ENCODE data around the gene DKK2. TPM values are rescaled to one million over a fixed set of nuclear protein-coding genes. Genes with fewer than 3 reads are reported as not detected.

DKK2 gene
- total RNA-seq, 1 experiment from 2014 or later: not detected

GRCh38 chr4:107034996-107035818, 906 bp downstream of the DKK2 start:
- intact Hi-C loops (cut with micrococcal nuclease; ENCODE audit: unreplicated experiment): no loop called here

GRCh38 chr4:107034091-107034995, 1.8 kb downstream of the DKK2 start:
- Histone ChIP-seq H3K4me1 (replicated peaks; ENCODE audit: insufficient read depth) (no peaks in the 10 kb centered on the region), H2AFZ (no peak overlapping the region), H3K9me3 (ENCODE audit: insufficient read depth, low read depth) (no peaks in the 10 kb centered on the region), H3K4me2 (no peak overlapping the region), H4K20me1 (ENCODE audit: insufficient read depth) (no peaks in the 10 kb centered on the region), H3K4me3 (no peak overlapping the region), H3K79me2 (ENCODE audit: low read depth) (no peaks in the 10 kb centered on the region), H3K9me2 (ENCODE audit: insufficient read depth) (no peaks in the 10 kb centered on the region), H3K36me3 (ENCODE audit: low read depth) (no peaks in the 10 kb centered on the region), H3K27me3 (ENCODE audit: insufficient read depth, low read depth) (no peaks in the 10 kb centered on the region), H3K27ac (no peak overlapping the region), H3F3A (ENCODE audit: insufficient read depth, low read depth) (no peaks in the 10 kb centered on the region)
- no TSS peak for BruUV-seq (replicated peaks)
- intact Hi-C loops (cut with micrococcal nuclease; ENCODE audit: unreplicated experiment): no loop called here
- DNase-seq: no peak
- POLR2A ChIA-PET (ENCODE audit: unreplicated experiment): no interaction called here
- CTCF ChIA-PET: no interaction called here
- TF ChIP-seq EZH2 (IDR thresholded peaks at IDR 0.05; ENCODE audit: low read depth) (no peak), CTCF (conservative IDR thresholded peaks at IDR 0.05) (no peak)

More at GRCh38 chr4:107034996-107035818, 906 bp downstream of the DKK2 start:
- H3K27ac ChIP-seq: no peak overlapping the region
- no peaks in the 10 kb centered on the region for H4K20me1 ChIP-seq (ENCODE audit: insufficient read depth)
- no peak overlapping the region for H3K4me2 ChIP-seq
- no peak overlapping the region for H3K4me3 ChIP-seq
- H2AFZ ChIP-seq: no peak overlapping the region
- no peaks in the 10 kb centered on the region for H3K4me1 ChIP-seq (replicated peaks; ENCODE audit: insufficient read depth)
- H3K36me3 ChIP-seq (ENCODE audit: low read depth): no peaks in the 10 kb centered on the region
- no peak for TF ChIP-seq EZH2 (IDR thresholded peaks at IDR 0.05; ENCODE audit: low read depth)
- TF ChIP-seq CTCF (conservative IDR thresholded peaks at IDR 0.05): no peak
- BruUV-seq (replicated peaks): no TSS peak
- no peaks in the 10 kb centered on the region for H3K9me2 ChIP-seq (ENCODE audit: insufficient read depth)
- no peaks in the 10 kb centered on the region for H3K79me2 ChIP-seq (ENCODE audit: low read depth)
- no peaks in the 10 kb centered on the region for H3K27me3 ChIP-seq (ENCODE audit: insufficient read depth, low read depth)
- POLR2A ChIA-PET (ENCODE audit: unreplicated experiment): no interaction called here
- H3K9me3 ChIP-seq (ENCODE audit: insufficient read depth, low read depth): no peaks in the 10 kb centered on the region
- no peaks in the 10 kb centered on the region for H3F3A ChIP-seq (ENCODE audit: insufficient read depth, low read depth)
- CTCF ChIA-PET: no interaction called here
- no peak for DNase-seq

- no peak for DNase-seq
- H4K20me1 ChIP-seq (ENCODE audit: insufficient read depth): no peaks in the 10 kb centered on the region
- no peaks in the 10 kb centered on the region for H3K9me3 ChIP-seq (ENCODE audit: insufficient read depth, low read depth)
- no TSS peak for BruUV-seq (replicated peaks)
- H3K4me2 ChIP-seq: no peak overlapping the region
- ChIA-PET CTCF (no interaction called here), POLR2A (ENCODE audit: unreplicated experiment) (no interaction called here)
- TF ChIP-seq CTCF (conservative IDR thresholded peaks at IDR 0.05): no peak
- no peak for TF ChIP-seq EZH2 (IDR thresholded peaks at IDR 0.05; ENCODE audit: low read depth)
- intact Hi-C loops (cut with micrococcal nuclease; ENCODE audit: unreplicated experiment): no loop called here
- no peak overlapping the region for H3K4me3 ChIP-seq
- H3K9me2 ChIP-seq (ENCODE audit: insufficient read depth): no peaks in the 10 kb centered on the region
- H2AFZ ChIP-seq: no peak overlapping the region
- no peaks in the 10 kb centered on the region for H3F3A ChIP-seq (ENCODE audit: insufficient read depth, low read depth)
- no peaks in the 10 kb centered on the region for H3K36me3 ChIP-seq (ENCODE audit: low read depth)
- H3K79me2 ChIP-seq (ENCODE audit: low read depth): no peaks in the 10 kb centered on the region
- no peaks in the 10 kb centered on the region for H3K4me1 ChIP-seq (replicated peaks; ENCODE audit: insufficient read depth)
- no peaks in the 10 kb centered on the region for H3K27me3 ChIP-seq (ENCODE audit: insufficient read depth, low read depth)
- no peak overlapping the region for H3K27ac ChIP-seq
These were observed 8.7 kb downstream of the DKK2 start for GRCh38 chr4:107027379-107027778.
